B cell (primary cell): ENCODE data around the gene ZNF763. TPM values are rescaled to one million over a fixed set of nuclear protein-coding genes. Genes with fewer than 3 reads are reported as not detected.
"Not testable (repeated sequence)": the region's sequence is repeated elsewhere in the genome, so short reads cannot be mapped to it uniquely, and the experiment has no call there.

ENCODE experiments used
- ATAC-seq: fragments of 200-7000 bp; cut with Tn5 transposase; one replicate; pipeline ENCODE4 v1.10.0; 2021; ENCODE audit warnings: low read depth, mild to moderate bottlenecking, moderate number of reproducible peaks, moderate library complexity
- CTCF ChIA-PET: fragments of 350-600 bp; sonication (Branson Sonifier 250); formaldehyde crosslinking; loops from one replicate; lab custom pipeline; 2021; ENCODE audit warnings: antibody characterized with exemption, inconsistent platforms; lab: Charles Lee
- POLR2A ChIA-PET: fragments of 350-600 bp; sonication (Branson Sonifier 250); formaldehyde crosslinking; loops from one replicate; lab custom pipeline; 2021; ENCODE audit warnings: antibody characterized with exemption; lab: Charles Lee
- DNase-seq: peaks from one replicate; pipeline ENCODE4 v3.0.0; 2013
- H2AFZ ChIP-seq: 2 replicates; pipeline ENCODE4 v1.6.1; 2012; ENCODE audit warnings: mild to moderate bottlenecking, low read depth, low read length; ENCODE audit not compliant: insufficient read depth, poor library complexity, severe bottlenecking
- H3K27ac ChIP-seq, 2 donors: 1 replicate in 1 of 2; 2 replicates in 1 of 2; pipeline ENCODE4 v1.5.1; 2012 to 2013; ENCODE audit warnings: low read length in 2 of 2, mild to moderate bottlenecking in 2 of 2, moderate library complexity in 1 of 2
- H3K27me3 ChIP-seq, 4 experiments: fragments of 200-600 bp in 1 of 4; sonication (generic) in 1 of 4; replicated peaks in 1 of 4; 1 replicate in 2 of 4; 2 replicates in 2 of 4; pipeline versions ENCODE4 v1.6.1 to v1.7.0; 2013 to 2016; ENCODE audit warnings: low read length in 3 of 4, mild to moderate bottlenecking in 2 of 4, mixed read lengths in 1 of 4, moderate library complexity in 1 of 4; ENCODE audit not compliant: insufficient read depth in 4 of 4, control insufficient read depth in 3 of 4; ENCODE audit errors: control extremely low read depth in 1 of 4
- H3K36me3 ChIP-seq, 2 experiments: replicated peaks in 1 of 2; 1 replicate in 1 of 2; 2 replicates in 1 of 2; pipeline versions ENCODE4 v1.6.1 to v1.7.1; 2013; ENCODE audit warnings: low read length in 1 of 2; ENCODE audit not compliant: insufficient read depth in 2 of 2, control insufficient read depth in 1 of 2; ENCODE audit errors: control extremely low read depth in 1 of 2, extremely low read depth in 1 of 2
- H3K4me1 ChIP-seq, 2 donors: fragments of 200-600 bp in 1 of 2; sonication (generic) in 1 of 2; 1 replicate in 1 of 2; 2 replicates in 1 of 2; pipeline versions ENCODE4 v1.5.1 to v1.6.1; 2013 to 2017; ENCODE audit warnings: low read length in 2 of 2; ENCODE audit not compliant: control insufficient read depth in 2 of 2, insufficient read depth in 2 of 2
- H3K4me2 ChIP-seq: replicated peaks from 2 replicates; pipeline ENCODE3; 2012; ENCODE audit warnings: mild to moderate bottlenecking, low read depth, low read length; ENCODE audit not compliant: poor library complexity, severe bottlenecking
- H3K4me3 ChIP-seq, 5 experiments: fragments of 200-600 bp in 1 of 5; sonication (generic) in 1 of 5; 1 replicate in 3 of 5; 2 replicates in 2 of 5; pipeline versions ENCODE4 v1.5.1 to v1.7.0; 2011 to 2016; ENCODE audit warnings: low read length in 4 of 5, mild to moderate bottlenecking in 4 of 5, low read depth in 2 of 5, control low read depth in 1 of 5, moderate library complexity in 1 of 5; ENCODE audit not compliant: insufficient read depth in 1 of 5; ENCODE audit errors: control extremely low read depth in 1 of 5, extremely low read depth in 1 of 5
- H3K79me2 ChIP-seq: fragments of 200-600 bp; sonication (generic); one replicate; pipeline ENCODE4 v1.6.0; 2016; ENCODE audit warnings: low read length; ENCODE audit not compliant: control insufficient read depth, insufficient read depth
- H3K9ac ChIP-seq: fragments of 200-600 bp; sonication (generic); 2 replicates; pipeline ENCODE4 v1.6.1; 2017; ENCODE audit warnings: mild to moderate bottlenecking, low read length, moderate library complexity
- H3K9me3 ChIP-seq, 3 donors: one replicate each; pipeline versions ENCODE4 v1.6.1 to v1.7.1; 2013; ENCODE audit warnings: low read length in 2 of 3; ENCODE audit not compliant: control insufficient read depth in 2 of 3, insufficient read depth in 1 of 3; ENCODE audit errors: control extremely low read depth in 1 of 3
- H4K20me1 ChIP-seq: 2 replicates; pipeline ENCODE4 v1.6.0; 2012; ENCODE audit warnings: mild to moderate bottlenecking, low read length; ENCODE audit not compliant: insufficient read depth, control insufficient read depth, poor library complexity, severe bottlenecking
- H3K27ac Mint-ChIP-seq: one replicate; pipeline ENCODE4 v1.8.0; 2021; ENCODE audit warnings: mixed read lengths
- H3K27me3 Mint-ChIP-seq: one replicate; pipeline ENCODE4 v1.8.0; 2021; ENCODE audit warnings: mixed read lengths
- H3K4me1 Mint-ChIP-seq: one replicate; pipeline ENCODE4 v1.8.0; 2021; ENCODE audit warnings: mixed read lengths
- H3K4me3 Mint-ChIP-seq: one replicate; pipeline ENCODE4 v1.8.0; 2021; ENCODE audit warnings: mixed read lengths
- H3K9me3 Mint-ChIP-seq: one replicate; pipeline ENCODE4 v1.8.0; 2022; ENCODE audit warnings: mixed read lengths; ENCODE audit not compliant: insufficient read depth
- CTCF ChIP-seq: fragments of 200-600 bp; IDR thresholded peaks from one replicate; pipeline ENCODE4 v1.8.0; 2022; ENCODE audit warnings: antibody characterized with exemption, mild to moderate bottlenecking
- EZH2 ChIP-seq: IDR thresholded peaks from 2 replicates; pipeline ENCODE4 v1.6.1; 2012; ENCODE audit warnings: borderline replicate concordance, low read depth, mild to moderate bottlenecking, moderate library complexity, low read length; ENCODE audit not compliant: insufficient read depth, poor library complexity, severe bottlenecking
- WGBS: methylation state at CpG from one replicate; pipeline ENCODE4 v1.1.5; 2013; ENCODE audit warnings: missing lambda C conversion rate; ENCODE audit not compliant: insufficient coverage; 5-methylcytosine and 5-hydroxymethylcytosine counted together
- intact Hi-C: fragments of 100-400 bp; cut with micrococcal nuclease; formaldehyde crosslinking; loops from one replicate; pipeline ENCODE4 v1.10.0; 2022
- polyA plus RNA-seq: library from polyadenylated mRNA; depleted of rRNA; stranded (reverse); fragments of >200 nt; gene quantifications from 2 replicates; pipeline ENCODE4 v1.2.3, GENCODE V29; 2012
- total RNA-seq, 2 donors: library from RNA; stranded (reverse); fragments of 120-200 nt in 1 of 2; gene quantifications; 1 replicate in 1 of 2; 2 replicates in 1 of 2; pipeline versions ENCODE4 v1.2.3 to v1.2.4, GENCODE V29; 2013 to 2022

ZNF763 gene
- total and polyA plus RNA-seq, 2 donors (not counting 1 experiment from before 2014, with no cell fraction given): 3.0 to 14.2 TPM

- Mint-ChIP-seq H3K27me3 (no peaks in the 10 kb centered on the region), H3K27ac (no peak overlapping the region), H3K4me1 (peaks cover 27% of the 10 kb centered on the region), H3K4me3 (peak overlapping the region; percentile 96), H3K9me3 (no peaks in the 10 kb centered on the region)
- DNase-seq (no peak), ATAC-seq (no peak)
- Histone ChIP-seq H3K4me1 (peaks cover 0 to 5% of the 10 kb centered on the region in 2 donors), H3K27ac (peak overlapping the region; percentile 85 to 92), H3K36me3 (no peaks in the 10 kb centered on the region), H3K79me2 (peaks cover 53% of the 10 kb centered on the region), H3K27me3 (no peaks in the 10 kb centered on the region), H3K9me3 (peaks cover 0 to 2% (median 0%) of the 10 kb centered on the region in 3 donors), H3K4me3 (peak overlapping the region; percentile 47 to 98 (median 97)), H3K4me2 (peak overlapping the region; percentile 96), H4K20me1 (peaks cover 21% of the 10 kb centered on the region), H3K9ac (peak overlapping the region; percentile 95), H2AFZ (peak overlapping the region; percentile 58)
- intact Hi-C loops: loop anchor here (1.0 to 5.0 kb wide), 2 partner anchors 151 to 177 kb away; partner anchors contain the start of genes ZNF20 and ZNF440
- POLR2A ChIA-PET: interaction anchor here (0.6 to 3.5 kb wide), 7 partner anchors 22 to 344 kb away, joined by 3 to 38 read pairs (median 7); partner anchors contain the start of genes ZNF433, ZNF700 and ZNF763
- TF ChIP-seq CTCF (peak; percentile 1), EZH2 (no peak)
- CTCF ChIA-PET: interaction anchor here (0.7 to 7.3 kb wide), 24 partner anchors 9 to 429 kb away, joined by 3 to 173 read pairs (median 6); partner anchors contain the start of genes ZNF20, ZNF433, ZNF439 and ZNF440
- WGBS: 90% methylated on average over 8 of the region's 9 CpGs
Measured at GRCh38 chr19:11989112-11989456, 24.2 kb downstream of the ZNF763 start.

GRCh38 chr19:11991921-11992320, 27.1 kb downstream of the ZNF763 start:
- WGBS: 86% methylated on average over 1 of the region's 4 CpGs
- ATAC-seq, H3K4me3 ChIP-seq, H3K4me3 Mint-ChIP-seq, H3K9me3 ChIP-seq, H2AFZ ChIP-seq, H3K9me3 Mint-ChIP-seq, H3K9ac ChIP-seq, H3K36me3 ChIP-seq, H3K27me3 ChIP-seq, H3K4me1 ChIP-seq, H3K27ac ChIP-seq, intact Hi-C loops, H3K27ac Mint-ChIP-seq, H3K27me3 Mint-ChIP-seq, POLR2A ChIA-PET, H3K4me2 ChIP-seq, DNase-seq: not testable (repeated sequence)
- H3K4me1 Mint-ChIP-seq: peaks cover 31% of the 10 kb centered on the region
- peaks cover 43% of the 10 kb centered on the region for H4K20me1 ChIP-seq
- H3K79me2 ChIP-seq: peaks cover 75% of the 10 kb centered on the region
- CTCF ChIA-PET: interaction anchor here (1.0 to 7.3 kb wide), 5 partner anchors 29 to 194 kb away, joined by 3 to 173 read pairs (median 29); partner anchors contain the start of genes ZNF20, ZNF491, ZNF700 and ZNF763
